NOMO-1 treated with DMSO at 0.1 percent for 48 hours (cell line): Measurements from ENCODE around the gene SCAMP1.
"Not testable (repeated sequence)": the region's sequence is repeated elsewhere in the genome, so short reads cannot be mapped to it uniquely, and the experiment has no call there.

Experiments
- DNase-seq: peaks from one replicate; lab custom pipeline; 2025; ENCODE audit not compliant: unreplicated experiment; lab: John Stamatoyannopoulos, UW

The SCAMP1 gene, protein sequence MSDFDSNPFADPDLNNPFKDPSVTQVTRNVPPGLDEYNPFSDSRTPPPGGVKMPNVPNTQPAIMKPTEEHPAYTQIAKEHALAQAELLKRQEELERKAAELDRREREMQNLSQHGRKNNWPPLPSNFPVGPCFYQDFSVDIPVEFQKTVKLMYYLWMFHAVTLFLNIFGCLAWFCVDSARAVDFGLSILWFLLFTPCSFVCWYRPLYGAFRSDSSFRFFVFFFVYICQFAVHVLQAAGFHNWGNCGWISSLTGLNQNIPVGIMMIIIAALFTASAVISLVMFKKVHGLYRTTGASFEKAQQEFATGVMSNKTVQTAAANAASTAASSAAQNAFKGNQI

DNA sequence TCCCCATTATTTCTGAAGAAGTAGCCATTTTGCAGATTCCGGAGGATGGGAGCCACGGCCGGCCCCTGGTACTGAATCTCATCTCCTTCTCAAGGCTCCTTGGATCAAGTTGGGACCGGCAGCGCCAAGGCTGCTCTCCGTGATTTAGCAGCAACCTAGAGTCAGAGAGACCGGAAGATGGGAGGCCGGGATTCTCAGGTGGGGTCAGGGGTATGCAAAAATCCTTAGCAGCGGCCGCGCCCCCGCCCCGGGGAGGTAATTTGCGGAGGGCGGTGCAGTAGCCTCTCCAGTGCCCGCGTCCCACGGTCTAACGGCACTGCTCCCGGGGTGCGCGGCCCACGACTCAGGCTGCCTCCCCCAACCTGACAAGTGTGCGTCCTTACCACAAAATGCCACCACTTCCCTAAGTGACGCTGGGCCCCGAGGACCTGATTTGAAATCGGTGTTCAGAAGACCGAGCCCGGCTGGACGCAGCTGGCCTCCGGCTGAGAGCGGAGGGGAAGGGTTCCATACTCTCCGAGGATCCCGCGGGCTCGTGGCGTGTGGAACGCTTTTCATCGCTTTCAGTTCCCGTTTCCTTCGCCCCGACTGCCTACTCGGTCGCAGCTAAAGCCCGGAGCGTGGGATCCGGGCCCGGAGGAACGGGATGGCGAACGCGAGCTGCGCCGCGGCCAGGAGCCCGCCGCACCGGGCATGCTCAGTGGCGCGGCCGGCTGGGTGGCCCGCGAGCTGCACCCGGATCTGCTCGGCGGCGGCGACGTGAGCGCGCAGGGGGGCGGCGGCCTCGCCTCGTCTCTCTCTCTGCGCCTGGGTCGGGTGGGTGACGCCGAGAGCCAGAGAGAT is at the start of gene SCAMP1:
TSS of gene SCAMP1 (plus strand) at position 787 of the 843 bp plus-strand sequence. CDS start at position 842, 55 bp downstream.
- peak; percentile 92 for DNase-seq

DNA sequence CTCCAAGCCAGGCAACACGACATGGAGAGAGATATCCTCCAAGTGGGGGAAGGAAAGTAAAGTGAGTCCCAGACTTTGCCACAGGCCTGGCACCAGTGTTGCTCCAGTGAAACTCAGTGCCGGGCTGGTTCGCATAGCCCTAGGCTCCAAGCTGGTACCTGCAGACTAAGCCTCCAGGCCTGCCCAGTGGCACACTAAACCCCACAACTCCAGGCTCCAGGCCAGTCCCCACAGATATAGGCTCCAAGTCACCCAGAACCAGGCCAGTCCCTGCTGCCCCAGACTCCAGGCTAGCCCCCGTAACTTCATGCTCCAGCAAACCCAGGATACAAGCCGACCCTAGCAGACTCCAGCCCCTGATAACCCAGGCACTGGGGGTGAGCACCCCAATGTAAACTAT is 42.9 kb upstream of the SCAMP1 start:
- DNase-seq = no peak

DNA sequence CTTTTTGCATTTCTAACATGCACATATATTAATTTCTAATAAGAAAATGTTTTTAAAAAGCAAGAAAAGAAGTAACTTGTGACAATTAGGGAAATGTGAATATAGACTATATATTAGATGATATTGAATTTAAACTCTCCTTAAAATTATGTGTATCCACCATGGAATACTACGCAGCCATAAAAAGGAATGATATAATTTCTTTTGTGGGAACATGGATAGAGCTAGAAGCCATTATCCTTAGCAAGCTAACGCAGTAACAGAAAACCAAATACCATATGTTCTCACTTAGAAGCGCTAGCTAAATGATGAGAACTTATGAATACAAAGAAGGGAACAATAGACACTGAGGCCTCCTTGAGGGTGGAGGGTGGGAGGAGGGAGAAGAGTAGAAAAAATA is 42.1 kb upstream of the SCAMP1 start:
- DNase-seq = no peak

DNA sequence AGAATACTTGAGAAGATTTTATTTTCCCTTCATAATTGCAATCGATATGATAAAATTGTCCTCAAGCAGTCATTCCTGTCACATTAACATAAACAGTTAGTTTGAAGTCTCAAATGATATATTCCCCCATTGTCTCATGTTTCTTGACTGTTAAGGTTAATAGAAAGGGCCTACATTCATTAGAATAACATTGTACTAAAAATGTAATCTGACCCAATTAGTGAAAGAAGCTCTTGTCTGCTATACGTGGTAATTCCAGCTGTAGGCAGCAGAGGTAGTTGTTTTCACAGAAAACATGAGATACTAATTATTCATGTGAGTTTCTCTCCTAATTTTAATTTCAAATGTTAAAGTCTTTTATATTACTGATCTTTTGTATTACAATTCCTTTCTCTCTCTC is 40.0 kb upstream of the SCAMP1 start:
- DNase-seq = peak; percentile 22

DNA sequence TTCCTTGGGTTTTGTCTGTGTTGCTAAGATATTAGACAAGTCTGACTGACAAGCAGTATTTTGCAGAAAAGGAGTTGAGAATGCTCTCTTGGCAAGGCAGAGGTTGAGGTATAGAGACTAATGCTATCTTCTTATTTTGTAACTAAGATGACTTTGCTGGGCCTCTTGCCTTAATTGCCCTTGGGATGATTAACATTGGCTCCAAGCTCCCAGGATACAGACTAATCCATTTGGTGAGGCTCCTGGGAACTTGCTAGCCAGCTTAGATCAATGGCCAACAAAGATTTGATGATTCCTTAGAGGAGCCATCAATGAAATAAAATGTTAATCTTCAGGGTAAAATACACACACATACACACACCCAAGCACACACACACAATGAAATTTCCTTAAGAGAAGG is 37.2 kb upstream of the SCAMP1 start:
- DNase-seq = no peak

DNA sequence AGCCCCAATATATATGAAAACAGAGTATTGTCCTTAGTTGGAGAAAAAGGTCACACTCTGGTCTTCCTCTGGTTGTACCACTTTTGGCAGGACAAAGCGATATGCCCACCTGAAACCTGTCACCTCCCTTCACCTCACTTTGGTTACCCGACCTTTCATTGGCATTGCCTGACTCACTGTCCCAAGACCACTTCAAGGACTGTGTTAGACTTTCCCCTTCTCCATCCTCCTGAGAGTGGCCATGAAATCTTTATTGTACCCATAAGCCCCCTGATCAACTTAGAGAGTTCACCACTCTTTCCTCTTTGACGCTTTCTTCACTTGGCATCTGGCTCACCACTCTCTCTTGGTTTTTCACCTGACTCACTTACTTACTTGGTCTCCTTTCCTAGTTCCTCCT is 33.5 kb upstream of the SCAMP1 start:
- DNase-seq = no peak

DNA sequence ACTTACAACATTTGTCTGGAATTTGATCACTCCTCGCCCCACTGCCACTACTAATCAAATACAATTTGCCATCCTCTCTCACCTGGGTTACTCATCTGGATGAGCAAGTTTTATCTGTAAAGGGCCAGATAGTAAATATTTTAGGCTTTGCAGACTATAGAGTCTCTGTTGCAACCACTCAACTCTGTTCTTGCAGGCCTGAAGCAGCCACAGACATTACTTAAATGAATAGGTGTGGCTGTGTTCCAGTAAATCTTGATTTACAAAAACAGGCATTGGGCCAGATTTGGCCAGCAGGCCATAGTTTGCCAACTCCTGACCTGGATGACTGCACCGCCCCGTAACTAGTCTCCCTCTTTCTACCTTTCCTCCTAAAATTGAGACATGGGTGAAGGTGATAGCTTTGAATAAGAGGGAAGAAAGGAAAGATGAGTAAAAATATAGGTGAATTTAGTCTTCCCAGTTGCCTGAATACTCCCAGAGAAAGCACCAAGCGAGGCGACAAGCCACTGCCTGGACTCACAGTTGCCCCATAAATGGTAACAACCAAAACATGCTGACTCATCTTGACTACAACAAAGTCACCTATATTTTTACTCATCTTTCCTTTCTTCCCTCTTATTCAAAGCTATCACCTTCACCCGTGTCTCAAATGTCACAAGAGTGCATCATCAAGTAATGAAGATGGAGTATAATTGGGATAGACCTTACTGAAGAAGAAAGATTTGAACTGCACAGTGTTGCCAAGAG is 32.5 kb upstream of the SCAMP1 start:
- DNase-seq = no peak

DNA sequence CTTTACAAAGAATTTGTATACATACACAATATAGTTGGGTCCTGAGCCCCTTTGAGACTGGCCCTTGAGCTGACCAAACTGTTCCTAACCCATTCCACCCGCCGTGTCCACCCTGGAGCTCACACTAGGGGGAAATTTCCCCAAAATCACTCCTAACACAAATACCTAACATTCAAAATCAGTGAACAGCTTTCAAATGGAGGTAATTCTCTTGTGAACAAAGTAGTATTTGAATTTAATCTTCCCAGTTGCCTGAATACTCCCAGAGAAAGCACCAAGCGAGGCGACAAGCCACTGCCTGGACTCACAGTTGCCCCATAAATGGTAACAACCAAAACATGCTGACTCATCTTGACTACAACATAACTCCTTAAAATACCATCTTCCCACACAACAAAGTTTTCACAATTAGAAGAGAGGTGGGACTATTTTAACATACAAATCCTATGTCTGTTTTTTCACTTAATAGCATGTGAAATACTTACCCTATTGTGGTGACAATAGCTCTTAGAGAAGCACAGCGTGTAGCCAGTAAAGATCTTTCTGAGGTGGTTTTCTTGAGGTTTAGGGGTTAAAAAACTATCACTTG is 31.7 kb upstream of the SCAMP1 start:
- DNase-seq = no peak

DNA sequence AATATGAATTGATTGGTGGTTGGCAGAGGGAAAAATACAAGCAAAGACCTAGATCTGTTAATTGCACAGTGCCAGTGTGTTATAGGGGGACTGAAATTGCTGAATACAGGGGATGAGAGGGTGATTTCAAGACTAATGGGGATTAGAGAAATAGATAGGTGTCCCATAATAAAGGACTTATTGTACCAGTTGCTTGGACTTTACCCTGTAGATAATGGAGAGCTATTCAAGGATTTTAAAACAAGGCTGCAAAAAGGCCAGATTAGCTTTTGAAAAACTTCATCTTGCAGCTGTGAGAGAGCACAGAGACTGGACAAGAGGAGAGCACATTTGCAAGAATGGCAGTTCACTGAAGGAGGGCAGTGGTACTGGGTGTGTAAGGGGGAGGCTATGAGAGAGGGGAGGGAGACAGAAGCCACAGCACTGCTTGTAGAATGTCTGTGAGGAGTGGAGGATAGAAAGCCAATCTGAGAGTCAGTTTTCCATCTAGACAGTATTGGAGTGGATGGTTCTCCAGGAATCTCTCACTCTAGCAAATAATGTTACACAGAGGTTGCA is 28.8 kb upstream of the SCAMP1 start:
- DNase-seq = no peak

DNA sequence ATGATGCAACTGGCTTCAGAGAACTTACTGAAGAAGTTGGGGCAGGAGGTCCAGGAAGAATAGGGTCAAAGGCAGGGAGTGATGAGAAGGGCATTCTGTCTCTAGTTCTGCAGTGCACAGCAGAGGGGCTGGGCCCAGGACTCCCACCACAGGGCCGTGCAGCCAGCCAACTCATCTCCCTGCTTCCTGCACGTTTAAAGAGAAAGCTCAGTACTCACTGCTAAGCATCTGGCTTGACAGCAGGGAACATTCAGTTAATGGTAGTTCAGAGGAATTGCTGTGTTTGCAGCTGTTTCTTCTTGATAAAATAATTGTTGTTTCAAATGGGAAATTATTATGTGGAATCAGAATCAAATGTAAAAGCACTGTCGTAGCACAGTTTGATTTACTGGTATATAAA is 25.6 kb upstream of the SCAMP1 start:
- DNase-seq = no peak

DNA sequence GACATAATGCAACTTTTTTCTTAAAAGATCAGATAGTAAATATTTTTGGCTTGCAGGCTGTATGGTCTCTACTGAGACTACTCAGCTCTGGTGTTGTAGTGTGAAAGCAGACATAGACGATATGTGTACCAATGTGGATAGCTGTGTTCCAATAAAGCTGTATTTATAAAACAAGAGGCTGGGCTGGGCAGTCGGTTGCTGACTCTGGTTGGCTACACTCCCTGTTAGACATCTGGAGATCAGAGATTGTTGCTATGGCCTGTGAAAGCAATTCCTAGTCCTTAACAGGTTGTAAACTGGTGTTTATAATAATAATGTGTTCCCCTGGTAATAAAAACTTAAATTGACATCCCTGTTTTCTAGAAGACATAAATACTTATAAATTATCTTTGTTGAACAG is 24.4 kb upstream of the SCAMP1 start:
- no peak for DNase-seq

DNA sequence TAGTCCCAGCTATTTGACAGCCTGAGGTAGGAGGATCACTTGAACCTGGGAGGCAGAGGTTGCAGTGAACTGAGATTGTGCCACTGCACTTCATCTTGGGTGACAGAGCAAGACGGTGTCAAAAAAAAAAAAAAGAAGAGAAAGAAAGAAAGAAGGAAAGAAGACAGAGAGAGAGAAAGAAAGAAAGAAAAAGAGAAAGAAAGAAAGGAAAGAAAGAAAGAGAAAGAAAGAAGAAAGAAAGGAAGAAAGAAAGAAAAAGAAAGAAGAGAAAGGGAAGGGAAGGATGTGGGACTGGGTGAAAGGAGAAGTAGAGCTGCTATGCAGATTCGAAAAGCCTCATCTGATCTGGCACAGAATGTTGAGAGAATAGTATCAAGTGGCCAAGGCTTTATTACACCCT is 23.7 kb upstream of the SCAMP1 start:
- no peak for DNase-seq

DNA sequence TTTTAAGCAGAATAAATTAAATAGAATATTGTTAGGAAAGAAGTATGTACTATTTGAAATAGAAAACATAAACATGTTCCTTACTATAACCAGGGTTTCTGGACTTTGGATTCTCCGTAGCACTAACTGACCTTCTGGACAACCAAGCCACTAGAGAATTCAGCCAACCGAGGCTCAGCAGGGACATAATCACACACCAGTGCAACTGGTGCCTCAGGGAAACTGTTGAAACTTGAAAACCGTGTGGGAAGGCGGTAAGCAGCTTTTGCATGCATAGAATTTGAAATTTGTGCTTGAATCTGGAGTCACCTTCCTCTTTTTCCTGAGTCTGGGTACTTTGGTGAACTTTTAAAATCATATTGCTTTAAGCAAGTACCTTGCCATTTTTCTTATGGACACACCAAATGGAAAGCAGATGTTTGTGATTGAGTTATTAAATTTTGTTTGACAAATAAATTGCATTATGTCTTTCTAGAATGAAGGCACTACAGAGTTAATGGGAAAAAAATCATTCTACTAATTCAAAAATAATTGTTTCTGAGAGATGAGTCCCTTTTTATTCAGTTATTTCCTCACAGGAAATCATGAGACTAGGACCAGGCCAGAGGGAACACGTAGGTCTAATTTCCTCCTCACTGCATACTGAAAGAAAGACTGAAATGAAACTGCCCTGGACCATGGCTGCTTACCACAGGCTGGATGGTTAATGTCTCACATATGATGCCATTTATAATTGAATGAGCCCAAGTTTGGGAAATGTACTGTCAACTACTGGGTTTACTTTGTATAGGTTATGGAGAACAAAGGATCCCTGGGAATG is 20.6 kb upstream of the SCAMP1 start:
- DNase-seq = peak; percentile 41

DNA sequence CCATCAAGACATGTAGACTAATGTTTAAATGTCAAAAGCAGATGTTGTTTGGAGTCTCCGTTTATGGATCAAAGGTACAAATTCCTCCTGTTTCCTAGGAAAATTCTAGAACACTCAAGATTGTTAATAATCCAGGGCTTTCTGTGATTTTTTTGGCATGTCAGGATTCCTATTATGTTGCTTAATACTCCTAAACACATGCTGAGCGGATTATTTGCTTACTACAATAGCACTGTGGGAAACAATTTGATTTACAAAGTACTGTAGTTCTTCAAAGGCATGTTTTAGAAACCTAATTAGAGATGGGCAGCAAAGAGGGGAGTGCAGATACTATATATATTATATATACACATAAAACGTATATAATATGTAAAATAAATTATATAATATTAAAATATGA is 19.0 kb upstream of the SCAMP1 start:
- no peak for DNase-seq

DNA sequence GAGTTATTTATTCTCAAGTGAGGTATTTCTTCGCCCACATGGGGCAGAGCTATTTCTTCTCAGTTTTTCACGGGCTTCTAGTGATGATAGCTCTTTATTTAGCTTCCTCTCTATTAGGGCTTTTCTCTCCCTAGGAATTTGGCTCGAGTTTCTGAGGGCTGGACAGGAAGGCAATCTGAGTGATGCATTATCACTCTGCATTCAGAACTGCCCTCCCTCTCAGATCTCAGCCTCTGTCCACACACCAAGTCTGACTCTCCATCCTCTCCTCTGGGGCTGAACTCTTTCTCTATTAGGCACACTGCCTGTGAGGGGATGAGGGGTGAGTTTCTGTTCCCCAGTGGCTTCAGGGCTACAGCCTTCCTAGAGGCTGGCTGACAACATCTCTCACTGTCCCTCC is 14.9 kb upstream of the SCAMP1 start:
- no peak for DNase-seq

DNA sequence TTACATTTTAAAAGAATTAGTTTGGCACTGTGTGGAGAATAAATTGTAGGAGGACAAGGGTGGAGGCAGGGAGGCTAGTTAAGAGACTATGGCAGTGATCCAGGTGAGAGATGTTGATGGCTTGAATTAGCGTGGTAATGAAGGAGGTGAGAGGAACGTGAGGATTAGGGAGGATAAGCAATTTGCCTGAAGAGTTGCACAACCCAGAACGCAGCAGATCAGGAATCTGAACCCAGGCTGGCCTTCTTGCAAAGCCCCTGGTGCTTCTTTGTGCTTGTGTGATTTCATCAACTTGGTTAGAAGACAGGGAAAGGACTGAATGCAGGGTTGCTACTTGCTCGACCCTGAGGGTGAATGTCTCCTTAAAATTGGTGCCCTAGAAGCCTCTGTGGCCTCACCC is 6.9 kb upstream of the SCAMP1 start:
- no peak for DNase-seq

DNA sequence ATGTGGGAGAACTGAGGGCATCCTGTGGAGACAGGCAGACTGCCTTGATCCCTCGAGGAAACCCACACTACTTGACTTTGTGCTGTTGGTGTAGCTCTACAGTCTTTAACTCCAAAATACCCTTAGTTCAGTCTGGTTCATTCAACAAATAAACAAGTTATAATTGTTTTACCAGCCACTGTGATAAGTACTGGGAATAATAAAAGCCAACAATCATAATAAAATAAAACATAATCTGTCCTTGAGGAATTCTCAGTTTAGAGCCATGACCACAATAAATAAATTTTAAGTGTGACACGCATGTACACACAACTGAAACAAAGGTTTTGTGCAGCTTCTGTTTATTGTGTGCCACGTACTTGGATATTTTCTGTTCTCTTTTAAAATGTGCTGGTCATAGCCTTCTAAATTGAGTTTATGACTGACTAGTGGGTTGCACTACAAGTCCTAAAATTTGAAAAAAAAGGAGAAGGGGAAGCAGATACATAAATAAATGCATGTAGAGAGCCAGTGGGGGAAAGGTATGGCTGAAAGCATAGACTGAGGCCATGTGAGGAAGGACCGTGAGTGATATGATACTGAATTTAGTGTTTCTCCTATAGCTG is 6.2 kb upstream of the SCAMP1 start:
- no peak for DNase-seq

DNA sequence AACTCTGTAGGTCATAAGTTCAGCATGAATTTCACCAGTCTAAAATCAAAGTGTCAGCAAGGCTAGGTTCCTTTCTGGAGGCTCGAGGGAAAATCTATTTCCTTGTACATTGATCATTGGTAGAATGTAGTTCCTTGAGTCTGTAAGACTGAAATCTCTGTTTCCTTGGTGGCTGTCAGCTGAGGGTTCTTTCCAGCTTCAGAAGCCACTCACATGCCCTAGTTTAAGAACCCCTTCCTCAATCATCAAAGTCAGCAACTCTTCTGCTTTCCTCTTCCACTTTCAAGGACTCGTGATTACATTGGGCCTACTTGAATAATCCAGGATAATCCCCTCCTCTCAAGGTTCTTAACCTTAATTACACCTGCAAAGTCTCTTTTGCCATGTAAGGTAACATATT is 4.9 kb upstream of the SCAMP1 start:
- no peak for DNase-seq

DNA sequence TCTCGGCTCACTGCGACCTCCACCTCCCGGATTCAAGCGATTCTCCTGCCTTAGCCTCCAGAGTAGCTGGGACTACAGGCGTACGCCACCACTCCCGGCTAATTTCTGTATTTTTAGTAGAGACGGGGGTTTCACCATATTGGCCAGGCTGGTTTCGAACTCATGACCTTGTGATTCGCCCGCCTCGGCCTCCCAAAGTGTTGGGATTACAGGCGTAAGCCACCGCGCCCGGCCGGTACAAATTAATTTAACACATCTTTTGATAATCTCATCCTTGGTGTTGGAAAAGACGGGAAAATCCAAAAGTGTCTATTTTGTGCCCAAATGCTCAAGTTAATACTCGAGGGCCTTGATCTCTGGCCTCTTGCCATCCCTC is 974 bp upstream of the SCAMP1 start:
- not testable (repeated sequence) for DNase-seq

DNA sequence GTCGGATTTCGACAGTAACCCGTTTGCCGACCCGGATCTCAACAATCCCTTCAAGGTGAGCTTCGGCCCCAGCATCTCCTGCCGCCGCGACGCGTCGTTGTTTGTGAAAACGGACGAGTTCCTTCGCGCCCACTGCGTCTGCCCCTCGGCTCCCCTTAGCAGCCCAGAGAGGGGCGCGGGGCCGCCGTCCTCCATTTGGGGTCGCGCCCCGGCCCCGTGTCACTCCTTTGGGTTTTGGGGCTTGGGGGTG is 182 bp downstream of the SCAMP1 start:
- DNase-seq = no peak
